Testis (tissue), 3 donors: ENCODE data around the gene PCDHGA3. TPM values are rescaled to one million over a fixed set of nuclear protein-coding genes. Genes with fewer than 3 reads are reported as not detected.

Source experiments
- polyA plus RNA-seq: library from polyadenylated mRNA; stranded (reverse); fragments of 350-450 nt; fragmentation: Illumina TruSeq; extraction: RNeasy Lipid Tissue Mini Kit (QIAGEN cat#74804); gene quantifications from one replicate; pipeline ENCODE4 v1.2.3, GENCODE V29; 2014; ENCODE audit warnings: low read depth, low replicate concordance; ENCODE audit not compliant: insufficient read depth
- total RNA-seq, 2 donors: library from RNA; depleted of rRNA; stranded (reverse); fragments of >200 nt; gene quantifications; one replicate each; pipeline ENCODE4 v1.2.3, GENCODE V29; 2016

The PCDHGA3 gene
- total and polyA plus RNA-seq, 3 donors from 2014 or later = 4.4 to 31.8 (median 19.3) TPM

Other genes with a start within 250 kb of the PCDHGA3 start
Only the 30 nearest of the 38 such genes appear.
- 1 to 10 TPM; 5.7 to 8.7 TPM for gene PCDHB9, start 156.7 kb upstream of the PCDHGA3 start, total RNA-seq
- gene PCDHB9, start 156.7 kb upstream of the PCDHGA3 start, polyA plus RNA-seq = 4.8 TPM
- gene PCDHB10, start 151.5 kb upstream of the PCDHGA3 start, total RNA-seq = 1 to 10 TPM; 4.0 to 4.9 TPM
- gene PCDHB10, start 151.5 kb upstream of the PCDHGA3 start, polyA plus RNA-seq = 1.5 TPM
- 1 to 10 TPM; 4.0 to 4.2 TPM for gene PCDHB11, start 144.2 kb upstream of the PCDHGA3 start, total RNA-seq
- gene PCDHB11, start 144.2 kb upstream of the PCDHGA3 start, polyA plus RNA-seq = 0.63 TPM
- 1 to 10 TPM; 6.1 to 6.5 TPM for gene PCDHB12, start 135.1 kb upstream of the PCDHGA3 start, total RNA-seq
- gene PCDHB12, start 135.1 kb upstream of the PCDHGA3 start, polyA plus RNA-seq = 1.4 TPM
- gene PCDHB13, start 129.9 kb upstream of the PCDHGA3 start, total RNA-seq = 1 to 10 TPM; 8.6 to 9.3 TPM
- 2.6 TPM for gene PCDHB13, start 129.9 kb upstream of the PCDHGA3 start, polyA plus RNA-seq
- 1 to 10 TPM; 7.9 to 8.0 TPM for gene PCDHB14, start 120.5 kb upstream of the PCDHGA3 start, total RNA-seq
- 2.7 TPM for gene PCDHB14, start 120.5 kb upstream of the PCDHGA3 start, polyA plus RNA-seq
- gene PCDHB15, start 98.4 kb upstream of the PCDHGA3 start, total RNA-seq = 10 to 100 TPM; 22.1 to 27.6 TPM
- gene PCDHB15, start 98.4 kb upstream of the PCDHGA3 start, polyA plus RNA-seq = 10.3 TPM
- 1 to 10 TPM; 4.0 to 4.4 TPM for gene SLC25A2, start 39.8 kb upstream of the PCDHGA3 start, total RNA-seq
- gene SLC25A2, start 39.8 kb upstream of the PCDHGA3 start, polyA plus RNA-seq = 15.9 TPM
- gene TAF7, start 23.0 kb upstream of the PCDHGA3 start, total RNA-seq = 100 to 1,000 TPM; 112 to 131 TPM
- gene TAF7, start 23.0 kb upstream of the PCDHGA3 start, polyA plus RNA-seq = 137 TPM
- gene PCDHGA1, start 13.3 kb upstream of the PCDHGA3 start, total RNA-seq = 10 to 100 TPM in 1 of 2 donors, 1 to 10 TPM in 1; 8.7 to 13.1 TPM
- 1.6 TPM for gene PCDHGA1, start 13.3 kb upstream of the PCDHGA3 start, polyA plus RNA-seq
- 10 to 100 TPM; 19.4 to 31.0 TPM for gene PCDHGA2, start 5.1 kb upstream of the PCDHGA3 start, total RNA-seq
- gene PCDHGA2, start 5.1 kb upstream of the PCDHGA3 start, polyA plus RNA-seq = 5.6 TPM
- gene PCDHGB1, start 6.3 kb downstream of the PCDHGA3 start, total RNA-seq = 10 to 100 TPM; 12.5 to 16.4 TPM
- gene PCDHGB1, start 6.3 kb downstream of the PCDHGA3 start, polyA plus RNA-seq = 0.92 TPM
- 10 to 100 TPM; 14.2 to 21.0 TPM for gene PCDHGA4, start 11.2 kb downstream of the PCDHGA3 start, total RNA-seq
- gene PCDHGA4, start 11.2 kb downstream of the PCDHGA3 start, polyA plus RNA-seq = 1.9 TPM
- gene PCDHGB2, start 16.2 kb downstream of the PCDHGA3 start, total RNA-seq = 10 to 100 TPM; 16.6 to 20.4 TPM
- gene PCDHGB2, start 16.2 kb downstream of the PCDHGA3 start, polyA plus RNA-seq = 1.5 TPM
- 10 to 100 TPM in 1 of 2 donors, 1 to 10 TPM in 1; 9.4 to 12.2 TPM for gene PCDHGA5, start 20.3 kb downstream of the PCDHGA3 start, total RNA-seq
- 1.5 TPM for gene PCDHGA5, start 20.3 kb downstream of the PCDHGA3 start, polyA plus RNA-seq
- gene PCDHGB3, start 26.4 kb downstream of the PCDHGA3 start, total RNA-seq = 10 to 100 TPM; 11.3 to 17.1 TPM
- gene PCDHGB3, start 26.4 kb downstream of the PCDHGA3 start, polyA plus RNA-seq = 0.74 TPM
- 10 to 100 TPM in 1 of 2 donors, 1 to 10 TPM in 1; 9.7 to 13.4 TPM for gene PCDHGA6, start 30.1 kb downstream of the PCDHGA3 start, total RNA-seq
- 1.8 TPM for gene PCDHGA6, start 30.1 kb downstream of the PCDHGA3 start, polyA plus RNA-seq
- gene PCDHGA7, start 38.9 kb downstream of the PCDHGA3 start, total RNA-seq = 10 to 100 TPM; 11.1 to 12.7 TPM
- 1.6 TPM for gene PCDHGA7, start 38.9 kb downstream of the PCDHGA3 start, polyA plus RNA-seq
- 10 to 100 TPM; 11.3 to 13.3 TPM for gene PCDHGB4, start 43.9 kb downstream of the PCDHGA3 start, total RNA-seq
- gene PCDHGB4, start 43.9 kb downstream of the PCDHGA3 start, polyA plus RNA-seq = 1.0 TPM
- gene PCDHGA8, start 48.8 kb downstream of the PCDHGA3 start, total RNA-seq = 1 to 10 TPM; 8.2 TPM
- gene PCDHGA8, start 48.8 kb downstream of the PCDHGA3 start, polyA plus RNA-seq = 0.15 TPM
- gene PCDHGB5, start 54.1 kb downstream of the PCDHGA3 start, total RNA-seq = 10 to 100 TPM; 28.3 to 36.4 TPM
- 4.5 TPM for gene PCDHGB5, start 54.1 kb downstream of the PCDHGA3 start, polyA plus RNA-seq
- 10 to 100 TPM; 13.0 to 13.1 TPM for gene PCDHGA9, start 58.9 kb downstream of the PCDHGA3 start, total RNA-seq
- 1.1 TPM for gene PCDHGA9, start 58.9 kb downstream of the PCDHGA3 start, polyA plus RNA-seq
- 10 to 100 TPM in 1 of 2 donors, 1 to 10 TPM in 1; 9.9 to 12.6 TPM for gene PCDHGB6, start 64.2 kb downstream of the PCDHGA3 start, total RNA-seq
- gene PCDHGB6, start 64.2 kb downstream of the PCDHGA3 start, polyA plus RNA-seq = 2.1 TPM
- gene PCDHGA10, start 69.2 kb downstream of the PCDHGA3 start, total RNA-seq = 10 to 100 TPM; 11.3 to 11.7 TPM
- 1.2 TPM for gene PCDHGA10, start 69.2 kb downstream of the PCDHGA3 start, polyA plus RNA-seq
- gene PCDHGB7, start 73.8 kb downstream of the PCDHGA3 start, total RNA-seq = 10 to 100 TPM; 15.3 to 18.1 TPM
- 6.6 TPM for gene PCDHGB7, start 73.8 kb downstream of the PCDHGA3 start, polyA plus RNA-seq
- gene PCDHGA11, start 77.2 kb downstream of the PCDHGA3 start, total RNA-seq = 1 to 10 TPM; 8.4 to 9.1 TPM
- 0.83 TPM for gene PCDHGA11, start 77.2 kb downstream of the PCDHGA3 start, polyA plus RNA-seq
- 10 to 100 TPM; 10.3 to 11.3 TPM for gene PCDHGA12, start 86.7 kb downstream of the PCDHGA3 start, total RNA-seq
- 2.7 TPM for gene PCDHGA12, start 86.7 kb downstream of the PCDHGA3 start, polyA plus RNA-seq
- gene PCDHGC3, start 132.1 kb downstream of the PCDHGA3 start, total RNA-seq = 10 to 100 TPM; 14.5 to 29.4 TPM
- gene PCDHGC3, start 132.1 kb downstream of the PCDHGA3 start, polyA plus RNA-seq = 61.1 TPM
- 1 to 10 TPM; 6.1 TPM for gene PCDHGC4, start 141.2 kb downstream of the PCDHGA3 start, total RNA-seq
- gene PCDHGC4, start 141.2 kb downstream of the PCDHGA3 start, polyA plus RNA-seq = 0.57 TPM
- 1 to 10 TPM; 4.9 to 5.4 TPM for gene PCDHGC5, start 145.3 kb downstream of the PCDHGA3 start, total RNA-seq
- 0.50 TPM for gene PCDHGC5, start 145.3 kb downstream of the PCDHGA3 start, polyA plus RNA-seq